HFFc6 (cell line): ENCODE data around the gene SYNGAP1. TPM values are rescaled to one million over a fixed set of nuclear protein-coding genes. Genes with fewer than 3 reads are reported as not detected.

ENCODE experiments used
- DNase-seq: peaks from one replicate; pipeline ENCODE4 v3.0.0-alpha.2; 2018
- H3K27ac Mint-ChIP-seq: 2 replicates; pipeline ENCODE4 v1.8.0; 2020; ENCODE audit warnings: mild to moderate bottlenecking, mixed read lengths
- H3K27me3 Mint-ChIP-seq: 2 replicates; pipeline ENCODE4 v1.8.0; 2021; ENCODE audit warnings: mild to moderate bottlenecking, moderate library complexity, mixed read lengths; ENCODE audit not compliant: insufficient read depth
- H3K36me3 Mint-ChIP-seq: 2 replicates; pipeline ENCODE4 v1.8.0; 2021; ENCODE audit warnings: low read depth, mixed read lengths
- H3K4me1 Mint-ChIP-seq: 2 replicates; pipeline ENCODE4 v1.8.0; 2020; ENCODE audit warnings: low read depth, mixed read lengths
- H3K4me3 Mint-ChIP-seq: 2 replicates; pipeline ENCODE4 v1.8.0; 2020; ENCODE audit warnings: mild to moderate bottlenecking, moderate library complexity, mixed read lengths
- H3K9me3 Mint-ChIP-seq: 2 replicates; pipeline ENCODE4 v1.8.0; 2020; ENCODE audit warnings: mild to moderate bottlenecking, mixed read lengths
- CTCF ChIP-seq: fragments of 200-600 bp; sonication (generic); IDR thresholded peaks from 2 replicates; pipeline ENCODE4 v1.5.0; 2021; ENCODE audit warnings: antibody characterized with exemption, mild to moderate bottlenecking
- total RNA-seq, 6 experiments: library from RNA; stranded (reverse); fragmentation: NEBNext Ultra II Directional; extraction: Animal tissue kit (Norgen Biotek cat#: 25700); gene quantifications; 2 replicates in 1 of 6; 3 replicates in 5 of 6; pipeline ENCODE4 v1.2.3, GENCODE V29; 2021

The SYNGAP1 gene
- total RNA-seq, 6 experiments from 2014 or later = 10.5 to 15.0 (median 13.3) TPM

- Mint-ChIP-seq H3K4me3 (peak overlapping the region; percentile 91), H3K9me3 (no peaks in the 10 kb centered on the region), H3K27ac (peak overlapping the region; percentile 62), H3K4me1 (peaks cover 20% of the 10 kb centered on the region), H3K36me3 (peaks cover 4% of the 10 kb centered on the region; the same call in 1 of the 2 replicates), H3K27me3 (peaks cover 13% of the 10 kb centered on the region)
- DNase-seq = no peak
- no peak for TF ChIP-seq CTCF
Observed at GRCh38 chr6:33455051-33455450, 35.2 kb downstream of the SYNGAP1 start.

- Mint-ChIP-seq H3K9me3 (no peaks in the 10 kb centered on the region), H3K4me3 (no peak overlapping the region), H3K27me3 (peaks cover 13% of the 10 kb centered on the region), H3K4me1 (peaks cover 20% of the 10 kb centered on the region), H3K27ac (no peak overlapping the region), H3K36me3 (peaks cover 4% of the 10 kb centered on the region; the same call in 1 of the 2 replicates)
- no peak for TF ChIP-seq CTCF
- DNase-seq = no peak
Observed at GRCh38 chr6:33456156-33456555, 36.3 kb downstream of the SYNGAP1 start.

GRCh38 chr6:33458676-33459075 is 38.8 kb downstream of the SYNGAP1 start:
- peaks cover 20% of the 10 kb centered on the region for H3K27me3 Mint-ChIP-seq
- no peak overlapping the region for H3K4me3 Mint-ChIP-seq
- H3K27ac Mint-ChIP-seq = no peak overlapping the region
- no peak for TF ChIP-seq CTCF
- no peak for DNase-seq
- peaks cover 11% of the 10 kb centered on the region for H3K4me1 Mint-ChIP-seq
- peaks cover 4% of the 10 kb centered on the region; the same call in 1 of the 2 replicates for H3K36me3 Mint-ChIP-seq
- H3K9me3 Mint-ChIP-seq = no peaks in the 10 kb centered on the region

GRCh38 chr6:33459226-33459625 is 39.4 kb downstream of the SYNGAP1 start:
- no peak for DNase-seq
- no peak for TF ChIP-seq CTCF
- H3K4me3 Mint-ChIP-seq = no peak overlapping the region
- H3K4me1 Mint-ChIP-seq = peaks cover 8% of the 10 kb centered on the region
- no peaks in the 10 kb centered on the region for H3K9me3 Mint-ChIP-seq
- no peak overlapping the region for H3K27ac Mint-ChIP-seq
- H3K36me3 Mint-ChIP-seq = peaks cover 4% of the 10 kb centered on the region; the same call in 1 of the 2 replicates
- peaks cover 22% of the 10 kb centered on the region for H3K27me3 Mint-ChIP-seq

- no peak for TF ChIP-seq CTCF
- Mint-ChIP-seq H3K4me3 (no peak overlapping the region), H3K4me1 (no peaks in the 10 kb centered on the region), H3K9me3 (no peaks in the 10 kb centered on the region), H3K27ac (no peak overlapping the region), H3K36me3 (no peaks in the 10 kb centered on the region), H3K27me3 (peaks cover 25% of the 10 kb centered on the region)
- DNase-seq = no peak
Observed at GRCh38 chr6:33466075-33466735, 46.3 kb downstream of the SYNGAP1 start.
